ENCODE data around the gene CLIC1.
A peak's percentile ranks its signal among the peaks of the same experiment; 100 is the strongest.
"Not testable (repeated sequence)": the region's sequence is repeated elsewhere in the genome, so short reads cannot be mapped to it uniquely, and the experiment has no call there.

The CLIC1 gene

DNA sequence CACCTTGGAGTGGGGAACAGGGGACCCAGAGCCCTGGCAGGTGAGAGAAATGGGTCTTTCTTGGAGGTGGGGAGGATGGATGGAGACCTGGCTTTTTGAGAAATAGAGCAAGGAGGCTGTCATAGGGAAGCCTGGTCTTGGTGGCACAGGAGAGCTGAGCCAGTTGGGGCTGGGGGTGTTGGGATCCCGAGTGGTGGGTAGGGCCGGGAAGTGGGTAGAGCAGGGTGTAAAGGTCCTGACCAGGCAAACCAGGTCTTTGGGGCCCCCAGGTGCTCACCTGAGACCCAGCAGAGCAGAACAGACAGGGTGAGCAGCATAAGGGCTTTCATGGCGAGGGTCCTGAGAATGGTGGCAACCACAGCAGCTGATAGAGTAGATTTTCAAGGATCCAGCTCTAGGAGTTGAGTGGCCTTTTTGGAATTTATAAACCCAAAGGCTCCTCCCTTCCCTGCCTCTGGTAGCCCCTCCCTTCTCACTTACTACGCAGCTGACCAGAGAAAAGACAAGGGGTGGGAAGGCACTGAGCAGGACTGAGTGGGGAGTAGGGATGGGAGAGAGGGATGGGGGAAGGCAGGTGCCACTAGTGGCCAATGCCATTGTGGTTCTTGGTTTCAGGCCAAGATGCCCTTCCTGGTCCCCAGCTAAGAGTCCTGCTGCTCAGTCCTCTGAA lies 14.8 kb downstream of the CLIC1 start, which contains the start of gene LY6G6C:
Gene LY6G6C (minus strand): TSS at position 396 of the 670 bp plus-strand sequence. CDS start 67 bp downstream, at position 329.
- no peak for DNase-seq

GRCh38 chr6:31720196-31720770 lies 16.0 kb downstream of the CLIC1 start:
- DNase-seq = no peak

- no peak for DNase-seq
These were observed 17.3 kb downstream of the CLIC1 start for GRCh38 chr6:31719001-31719400.

DNA sequence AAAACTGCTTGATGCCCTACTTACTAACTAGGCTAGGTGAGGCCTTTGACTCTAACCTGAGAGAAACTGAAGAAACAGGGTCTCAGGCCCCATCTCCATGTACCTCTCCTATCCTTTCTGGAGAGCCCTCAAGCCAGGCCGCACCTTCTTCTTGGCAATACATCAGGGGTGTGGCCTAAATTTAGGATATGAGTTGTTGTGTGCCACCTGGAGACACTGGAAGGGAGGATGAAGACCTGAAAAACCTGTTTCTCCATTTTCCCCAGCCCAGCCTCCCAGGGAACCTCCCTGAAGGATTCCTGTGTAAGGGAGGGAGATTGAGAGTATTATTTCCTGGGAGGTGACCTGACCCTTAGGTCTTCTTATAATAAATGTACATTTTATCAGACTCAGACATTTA lies 18.1 kb downstream of the CLIC1 start:
- no peak for DNase-seq

DNA sequence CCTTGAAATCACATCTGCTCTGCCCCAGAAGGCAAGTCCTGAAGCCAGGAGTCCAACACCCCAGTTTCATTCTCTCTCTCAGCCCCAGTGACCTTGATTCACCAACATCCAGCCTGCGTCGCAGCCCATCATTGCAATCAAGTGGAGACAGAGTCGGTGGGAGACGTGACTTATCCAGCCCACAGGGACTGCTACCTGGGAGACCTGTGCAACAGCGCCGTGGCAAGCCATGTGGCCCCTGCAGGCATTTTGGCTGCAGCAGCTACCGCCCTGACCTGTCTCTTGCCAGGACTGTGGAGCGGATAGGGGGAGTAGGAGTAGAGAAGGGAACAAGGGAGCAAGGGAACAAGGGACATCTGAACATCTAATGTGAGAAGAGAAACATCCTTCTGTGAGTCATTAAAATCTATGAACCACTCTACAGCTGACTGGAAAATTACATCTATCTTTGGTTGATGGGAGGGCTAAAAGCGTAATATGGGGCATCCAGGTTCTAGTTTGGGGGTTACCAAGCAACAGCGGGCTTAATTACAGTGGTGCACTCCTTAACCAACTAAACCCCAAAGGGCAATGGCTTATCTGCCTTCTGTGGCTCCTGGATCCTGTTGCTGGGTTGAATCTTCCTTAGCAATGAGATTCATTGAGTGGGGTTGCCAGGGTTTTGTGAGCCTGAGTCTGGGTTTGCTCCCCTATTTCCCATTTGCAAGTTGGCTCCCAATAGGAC lies 18.7 kb downstream of the CLIC1 start:
- DNase-seq = no peak

DNA sequence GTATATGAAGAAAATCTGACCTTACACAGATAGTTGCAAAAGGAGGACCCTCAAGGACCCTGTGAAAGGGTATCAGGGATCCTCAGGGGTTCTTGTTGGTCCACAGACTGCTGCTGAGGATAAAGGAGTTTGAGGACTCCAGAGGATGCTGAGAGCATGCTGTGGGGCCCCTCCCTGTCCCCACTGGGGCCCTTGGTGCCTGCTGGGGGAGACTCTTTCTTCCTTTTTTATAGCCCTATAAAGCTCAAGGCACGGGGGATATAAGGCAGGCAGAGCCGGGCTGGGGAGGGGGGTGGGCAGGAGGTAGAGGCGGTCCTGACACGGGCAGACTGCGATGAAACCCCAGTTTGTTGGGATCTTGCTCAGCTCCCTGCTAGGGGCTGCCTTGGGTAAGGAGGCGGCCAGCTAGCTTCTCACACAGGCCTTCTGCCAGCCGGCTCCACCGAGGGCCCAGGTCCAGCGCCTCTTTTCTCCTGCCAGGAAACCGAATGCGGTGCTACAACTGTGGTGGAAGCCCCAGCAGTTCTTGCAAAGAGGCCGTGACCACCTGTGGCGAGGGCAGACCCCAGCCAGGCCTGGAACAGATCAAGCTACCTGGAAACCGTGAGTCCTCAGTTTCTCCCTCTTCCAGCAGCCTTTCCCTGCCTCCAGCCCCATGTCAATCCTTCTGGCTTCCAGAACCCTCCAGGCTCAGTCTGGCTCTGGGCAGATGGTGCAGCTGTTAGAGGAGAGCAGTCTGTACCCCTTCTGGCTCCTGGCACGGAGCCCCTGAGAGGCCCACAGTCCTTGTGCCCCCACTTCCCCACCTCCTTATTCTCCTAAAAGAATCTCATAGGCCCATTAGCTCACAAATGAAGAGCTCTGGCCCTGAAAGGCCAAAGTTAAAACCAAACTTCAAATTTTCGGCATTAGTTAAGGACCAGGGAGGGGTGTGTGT lies 21.0 kb downstream of the CLIC1 start, which contains the start of gene LY6G6D:
Gene LY6G6D (plus strand): TSS at position 327 of the 937 bp plus-strand sequence. CDS start 8 bp downstream, at position 335.
- no peak for DNase-seq

DNA sequence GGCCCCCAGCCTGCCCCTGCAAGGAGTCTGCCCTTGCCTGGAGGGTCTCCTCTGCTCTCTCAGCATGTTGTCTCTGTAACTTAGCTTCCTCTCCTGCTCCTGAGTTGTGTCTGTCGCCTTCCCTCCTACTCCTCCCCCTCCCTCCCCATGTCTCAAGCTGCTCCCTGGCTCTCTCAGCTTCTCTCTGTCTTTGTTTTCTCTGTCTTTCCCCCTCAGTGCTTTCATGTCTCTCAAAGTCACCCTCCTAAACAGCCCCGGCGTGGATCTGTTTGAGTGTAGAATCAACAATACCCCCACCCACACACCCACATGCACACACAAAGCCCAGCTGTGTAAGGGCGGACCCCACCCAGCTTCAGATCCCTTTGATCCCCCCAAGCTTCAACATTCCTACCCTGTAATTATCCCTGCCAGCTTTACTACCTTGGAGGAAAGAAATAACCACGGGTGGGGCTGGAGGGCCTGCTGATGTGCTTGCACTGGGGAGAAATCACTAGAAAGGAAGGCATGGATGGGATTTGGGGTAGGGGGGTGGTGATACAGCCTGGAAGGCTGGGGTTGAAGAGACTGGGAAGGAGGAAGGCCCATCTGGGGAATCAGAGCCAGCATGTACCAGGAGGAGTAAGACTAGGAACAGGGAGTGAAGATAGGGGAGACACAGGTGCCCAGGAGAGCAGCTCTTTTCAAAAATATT lies 22.2 kb downstream of the CLIC1 start:
- no peak for DNase-seq

DNA sequence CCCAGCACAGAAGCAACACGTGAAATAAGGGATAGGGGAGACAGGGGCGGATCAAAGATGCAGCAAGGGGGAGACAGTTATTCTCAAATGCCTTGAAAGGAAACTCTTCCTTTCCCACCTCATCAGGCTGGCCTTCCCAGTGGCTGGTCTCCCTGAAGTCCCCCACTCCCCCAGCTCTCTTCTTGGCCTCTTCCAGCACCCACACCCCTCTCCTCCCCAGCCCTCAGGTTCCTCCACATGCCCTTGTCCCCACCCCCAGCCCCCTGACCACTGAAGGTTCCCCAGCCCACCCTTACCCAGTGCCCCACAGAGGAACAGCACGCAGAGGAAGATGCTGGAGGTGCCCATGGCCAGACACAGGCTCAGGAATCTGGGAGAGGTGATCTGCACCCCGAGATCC lies 22.9 kb downstream of the CLIC1 start:
- no peak for DNase-seq

GRCh38 chr6:31712296-31712695 lies 24.0 kb downstream of the CLIC1 start:
- no peak for DNase-seq

DNA sequence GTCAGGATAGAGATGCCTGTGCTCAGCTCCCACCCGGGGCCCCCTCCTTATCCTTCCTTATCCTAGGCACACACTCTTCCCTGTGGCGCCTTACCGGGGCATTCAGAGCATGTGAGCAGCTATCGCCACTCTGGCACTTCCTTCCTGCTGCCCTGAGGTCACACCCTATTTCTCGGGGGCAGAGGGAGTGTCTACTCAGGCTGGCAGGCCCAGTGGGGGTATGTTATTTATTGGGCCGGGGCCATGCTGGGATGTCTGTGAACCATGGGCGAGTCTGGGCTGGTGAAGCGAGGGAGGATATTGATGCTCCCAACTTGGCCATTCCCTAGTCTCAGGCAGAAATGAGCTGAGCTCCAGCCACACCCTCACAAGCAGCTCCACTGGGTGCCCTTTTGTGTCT lies 25.1 kb downstream of the CLIC1 start:
- no peak for DNase-seq

DNA sequence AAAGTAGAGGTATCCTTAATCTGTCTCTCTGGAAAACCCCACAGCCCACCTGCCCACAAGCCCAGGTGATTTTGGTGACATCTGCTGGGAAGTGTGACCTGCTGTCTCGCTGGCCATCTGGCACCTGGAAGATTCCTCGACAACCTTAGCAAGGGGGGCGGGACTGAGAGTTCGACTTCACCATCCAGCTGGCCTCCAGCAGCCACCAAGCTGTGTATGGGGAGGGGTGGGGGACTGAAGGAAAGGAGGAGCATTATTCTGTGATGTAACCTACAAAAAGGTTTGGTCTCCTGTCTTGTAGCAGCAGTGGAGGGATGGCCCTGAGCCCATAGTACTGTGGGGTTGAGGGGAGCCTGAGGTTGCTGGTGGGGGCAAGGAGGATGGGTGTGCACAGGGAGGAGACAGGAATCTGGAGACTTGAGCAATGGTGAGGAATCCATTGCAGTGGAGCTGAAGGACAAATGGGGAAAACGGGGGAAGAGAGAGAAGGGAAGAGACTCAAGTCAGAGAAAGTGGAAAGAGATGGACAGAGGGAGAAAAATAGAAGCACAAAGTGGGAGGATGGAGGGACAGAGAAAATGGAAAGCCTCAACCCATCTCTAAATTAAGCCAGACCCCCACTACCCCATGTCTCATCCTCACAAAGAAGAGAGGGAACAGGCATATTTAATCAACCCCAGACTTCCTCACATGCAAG lies 25.7 kb downstream of the CLIC1 start:
- no peak for DNase-seq

GRCh38 chr6:31709157-31709556 lies 27.2 kb downstream of the CLIC1 start:
- DNase-seq = not testable (repeated sequence)

DNA sequence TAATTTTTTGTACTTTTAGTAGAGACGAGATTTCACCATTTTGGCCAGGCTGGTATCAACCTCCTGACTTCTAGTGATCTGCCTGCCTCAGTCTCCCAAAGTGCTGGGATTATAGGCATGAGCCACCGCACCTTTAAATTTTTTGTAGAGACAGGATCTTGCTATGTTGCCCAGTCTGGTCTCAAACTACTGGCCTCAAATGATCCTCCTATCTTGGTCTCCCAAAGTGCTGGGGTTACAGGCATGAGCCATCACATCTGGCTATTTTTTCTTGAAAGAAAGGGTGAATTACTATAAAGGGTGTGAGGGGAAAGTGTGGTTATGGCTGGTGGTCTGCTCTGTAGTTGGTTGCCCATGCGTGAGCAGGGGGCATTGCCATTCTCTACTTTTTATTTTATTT lies 28.1 kb downstream of the CLIC1 start:
- no peak for DNase-seq

DNA sequence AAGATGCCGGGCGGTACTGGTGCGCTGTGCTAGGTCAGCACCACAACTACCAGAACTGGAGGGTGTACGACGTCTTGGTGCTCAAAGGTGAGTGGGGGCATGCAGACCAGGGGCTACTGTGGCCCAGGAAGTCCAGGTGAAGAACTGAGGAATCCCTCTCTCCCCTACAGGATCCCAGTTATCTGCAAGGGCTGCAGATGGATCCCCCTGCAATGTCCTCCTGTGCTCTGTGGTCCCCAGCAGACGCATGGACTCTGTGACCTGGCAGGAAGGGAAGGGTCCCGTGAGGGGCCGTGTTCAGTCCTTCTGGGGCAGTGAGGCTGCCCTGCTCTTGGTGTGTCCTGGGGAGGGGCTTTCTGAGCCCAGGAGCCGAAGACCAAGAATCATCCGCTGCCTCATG lies 28.6 kb downstream of the CLIC1 start:
- DNase-seq = no peak

- no peak for DNase-seq
These were observed 29.7 kb downstream of the CLIC1 start, which contains the start of gene LY6G6F for GRCh38 chr6:31706599-31706998. TSS of gene LY6G6F (plus strand) at chr6:31706866. CDS start at chr6:31706907, 41 bp downstream.

DNA sequence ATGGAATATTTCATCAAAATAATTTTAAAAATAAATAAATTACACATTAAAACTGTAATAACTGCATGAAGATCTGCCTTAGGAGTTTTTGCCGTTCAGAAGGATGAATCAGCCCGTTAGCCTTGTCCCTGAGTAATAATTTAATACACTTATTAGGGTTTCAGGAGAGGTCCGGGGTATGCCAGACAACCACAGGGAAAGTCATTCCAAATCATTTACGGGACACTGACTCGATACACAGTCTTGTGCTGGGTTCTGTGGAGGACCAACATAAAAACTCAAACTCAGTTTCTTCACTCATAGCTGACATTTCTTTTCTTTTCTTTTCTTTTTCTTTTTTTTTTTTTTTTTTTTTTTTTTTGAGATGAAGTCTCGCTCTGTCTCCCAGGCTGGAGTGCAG lies 30.4 kb downstream of the CLIC1 start:
- DNase-seq = no peak

DNA sequence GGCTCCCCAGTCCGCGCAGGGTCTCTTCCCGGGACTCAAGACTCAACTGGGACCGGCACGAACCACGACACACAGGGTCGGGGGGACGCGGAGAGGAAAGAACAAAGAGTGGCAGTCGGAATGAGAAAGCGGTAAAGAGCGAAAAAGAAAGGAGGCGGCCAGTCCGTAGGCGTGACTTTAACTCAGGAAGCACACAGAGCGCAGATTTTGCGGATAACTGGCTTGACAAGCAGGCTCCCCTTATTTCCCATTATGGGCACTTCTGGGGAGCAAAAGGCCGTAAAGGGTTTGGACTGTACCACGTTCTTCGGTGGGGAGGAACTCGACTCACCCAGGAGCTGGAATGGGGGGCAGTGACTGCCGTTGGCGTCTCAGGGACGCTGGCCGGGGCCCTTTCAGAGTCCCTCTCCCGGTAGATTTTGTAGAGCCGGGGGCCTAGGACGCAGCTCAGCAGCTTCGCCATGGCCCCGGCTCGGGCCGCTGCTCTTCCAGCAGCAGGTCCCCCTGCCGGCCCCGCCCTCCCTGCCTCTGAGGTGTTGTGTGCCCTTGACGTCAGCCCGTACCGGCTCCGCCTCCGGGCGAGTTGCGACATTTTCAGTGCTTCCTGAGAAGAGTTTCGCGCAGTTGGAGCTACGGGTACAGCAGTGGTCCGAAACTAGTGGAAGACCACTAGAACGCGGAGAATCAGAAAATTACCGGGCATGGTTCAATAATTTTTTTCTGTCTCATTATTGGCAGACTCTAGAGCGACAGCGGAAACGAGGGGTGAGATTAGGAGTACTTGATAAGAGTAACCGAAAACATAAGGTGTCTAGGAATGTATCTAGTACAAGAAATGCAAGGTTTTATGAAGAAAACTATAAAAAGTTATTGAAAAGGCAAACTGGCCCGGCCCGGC lies 33.3 kb downstream of the CLIC1 start, which contains the start of gene ABHD16A:
Gene ABHD16A (minus strand): TSS at position 506 of the 898 bp plus-strand sequence. CDS start 43 bp downstream, at position 463.
- DNase-seq = peak; percentile 97

DNA sequence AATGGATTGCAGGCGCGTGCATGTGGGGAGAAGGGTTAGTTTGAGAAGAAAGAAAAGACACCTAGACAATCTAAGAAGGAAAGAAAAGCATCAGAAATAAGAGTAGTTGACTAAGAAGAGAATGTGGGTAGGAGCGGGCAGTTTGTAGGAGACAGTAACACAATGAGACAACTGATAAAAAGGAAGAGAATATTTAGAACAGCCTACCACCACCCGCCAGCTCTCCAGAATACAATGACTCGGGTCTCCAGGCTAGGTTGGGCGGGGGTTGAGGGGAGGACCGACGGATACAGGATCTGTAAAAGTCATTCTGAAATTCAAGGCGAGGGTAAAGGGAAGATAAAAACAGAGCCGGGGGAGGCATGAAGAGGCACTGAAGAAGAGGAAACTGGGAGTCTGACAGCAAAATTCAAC lies 33.9 kb downstream of the CLIC1 start:
- no peak for DNase-seq

- DNase-seq = no peak
These were observed 34.5 kb downstream of the CLIC1 start for GRCh38 chr6:31701666-31702404.
